ENCODE results near the gene TBKBP1.

DNA sequence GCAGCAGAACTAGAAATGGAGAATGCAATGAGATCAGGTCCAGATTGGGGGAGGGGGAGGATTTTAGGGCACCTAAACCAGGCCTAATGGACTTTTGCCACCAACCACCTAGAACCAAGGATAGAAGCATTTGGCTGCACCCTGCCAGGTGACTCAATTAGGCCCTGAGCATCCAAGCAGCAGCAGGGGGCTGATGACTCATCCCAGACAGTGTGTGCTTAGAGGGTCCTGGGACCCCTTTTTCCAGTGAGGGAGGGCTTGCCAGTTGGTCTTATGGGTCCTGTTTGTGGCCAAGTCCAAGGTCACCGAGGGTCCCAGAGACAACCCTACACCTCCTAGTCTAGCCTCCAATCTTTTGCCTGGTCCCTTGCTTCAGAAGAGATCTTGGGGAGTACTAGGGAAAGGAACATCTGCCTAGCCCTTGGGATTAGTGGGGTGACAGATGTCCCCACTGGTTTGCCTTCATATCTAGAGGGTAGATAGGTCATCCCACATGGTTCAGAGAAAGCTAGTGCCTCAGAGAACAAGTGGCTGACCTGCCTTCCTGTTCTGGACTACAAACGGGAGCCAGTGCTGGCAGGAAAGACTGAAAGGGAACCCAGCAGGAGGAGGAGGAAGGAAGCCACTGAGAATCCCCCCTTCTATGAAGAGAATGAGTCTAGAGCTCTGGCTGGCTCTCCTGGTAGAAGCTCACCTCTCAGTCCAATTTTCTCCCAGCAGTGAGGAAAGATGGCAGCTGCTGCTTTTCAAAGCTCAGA lies 1.6 kb upstream of the TBKBP1 start:
- TF ChIP-seq, protein P1, sequence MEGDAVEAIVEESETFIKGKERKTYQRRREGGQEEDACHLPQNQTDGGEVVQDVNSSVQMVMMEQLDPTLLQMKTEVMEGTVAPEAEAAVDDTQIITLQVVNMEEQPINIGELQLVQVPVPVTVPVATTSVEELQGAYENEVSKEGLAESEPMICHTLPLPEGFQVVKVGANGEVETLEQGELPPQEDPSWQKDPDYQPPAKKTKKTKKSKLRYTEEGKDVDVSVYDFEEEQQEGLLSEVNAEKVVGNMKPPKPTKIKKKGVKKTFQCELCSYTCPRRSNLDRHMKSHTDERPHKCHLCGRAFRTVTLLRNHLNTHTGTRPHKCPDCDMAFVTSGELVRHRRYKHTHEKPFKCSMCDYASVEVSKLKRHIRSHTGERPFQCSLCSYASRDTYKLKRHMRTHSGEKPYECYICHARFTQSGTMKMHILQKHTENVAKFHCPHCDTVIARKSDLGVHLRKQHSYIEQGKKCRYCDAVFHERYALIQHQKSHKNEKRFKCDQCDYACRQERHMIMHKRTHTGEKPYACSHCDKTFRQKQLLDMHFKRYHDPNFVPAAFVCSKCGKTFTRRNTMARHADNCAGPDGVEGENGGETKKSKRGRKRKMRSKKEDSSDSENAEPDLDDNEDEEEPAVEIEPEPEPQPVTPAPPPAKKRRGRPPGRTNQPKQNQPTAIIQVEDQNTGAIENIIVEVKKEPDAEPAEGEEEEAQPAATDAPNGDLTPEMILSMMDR (IDR thresholded peaks at IDR 0.05): no peak
- no peak for TF ChIP-seq RAD21 (conservative IDR thresholded peaks at IDR 0.05 in 1 of 2, IDR thresholded peaks at IDR 0.05 in 1 of 2)
- no peak for TF ChIP-seq BHLHE40 (IDR thresholded peaks at IDR 0.05; ENCODE audit: low read depth, low read length)
- no peak for TF ChIP-seq RFX5 (IDR thresholded peaks at IDR 0.05)
- no peak for TF ChIP-seq POLR2A (IDR thresholded peaks at IDR 0.05; ENCODE audit: low read length)
- no peak for TF ChIP-seq SREBF2 (IDR thresholded peaks at IDR 0.05)

Measured in A549 (cell line).